T-helper 22 cell (primary cell): Measurements from ENCODE around the gene PNPLA2.

Experiments
- DNase-seq: peaks from one replicate; pipeline ENCODE4 v3.0.0-alpha.2; 2020; ENCODE audit warnings: low read depth

Gene PNPLA2

DNA sequence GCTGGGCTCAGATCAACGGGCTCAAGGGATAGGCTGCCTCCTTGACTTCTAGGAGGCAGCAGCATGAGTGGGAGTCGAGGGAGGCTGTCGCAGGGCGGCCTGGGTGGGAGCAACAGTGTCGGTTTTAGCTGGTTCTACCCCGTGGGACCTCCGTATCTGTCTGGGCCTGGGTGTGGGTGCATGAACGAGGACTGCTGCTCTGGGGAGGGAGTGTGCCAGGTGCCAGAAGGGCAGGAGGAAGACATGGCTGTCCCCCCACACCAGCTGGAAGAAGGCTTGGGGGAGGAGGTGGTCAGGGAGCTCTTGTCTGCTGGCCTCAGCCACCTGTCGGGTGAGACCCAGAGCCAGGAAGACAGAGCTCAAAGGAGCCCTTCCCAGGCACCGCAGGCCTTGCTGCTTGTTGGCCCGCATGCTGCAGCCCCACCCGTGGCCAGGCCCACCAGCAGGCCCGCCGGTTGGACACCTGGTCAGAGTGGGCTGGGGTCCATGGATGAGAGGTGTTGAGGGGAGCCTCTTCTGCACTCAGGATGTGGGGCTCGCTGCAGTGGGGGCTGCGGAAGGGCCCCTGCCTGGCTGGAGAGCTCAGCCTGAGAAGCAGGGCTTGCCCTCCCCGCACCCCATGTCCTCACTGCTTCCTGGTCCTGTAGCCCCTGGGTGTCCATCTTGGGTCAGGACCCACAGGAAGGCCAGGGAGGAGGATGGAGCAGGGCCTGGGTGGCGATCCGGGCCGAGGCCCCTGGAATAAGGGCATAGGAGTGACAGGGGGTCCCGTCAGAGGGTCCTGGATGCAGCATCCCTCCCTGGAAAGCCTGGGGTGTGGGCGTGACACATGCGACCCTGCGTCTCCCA, 32.3 kb upstream of the PNPLA2 start:
- DNase-seq: no peak

DNA sequence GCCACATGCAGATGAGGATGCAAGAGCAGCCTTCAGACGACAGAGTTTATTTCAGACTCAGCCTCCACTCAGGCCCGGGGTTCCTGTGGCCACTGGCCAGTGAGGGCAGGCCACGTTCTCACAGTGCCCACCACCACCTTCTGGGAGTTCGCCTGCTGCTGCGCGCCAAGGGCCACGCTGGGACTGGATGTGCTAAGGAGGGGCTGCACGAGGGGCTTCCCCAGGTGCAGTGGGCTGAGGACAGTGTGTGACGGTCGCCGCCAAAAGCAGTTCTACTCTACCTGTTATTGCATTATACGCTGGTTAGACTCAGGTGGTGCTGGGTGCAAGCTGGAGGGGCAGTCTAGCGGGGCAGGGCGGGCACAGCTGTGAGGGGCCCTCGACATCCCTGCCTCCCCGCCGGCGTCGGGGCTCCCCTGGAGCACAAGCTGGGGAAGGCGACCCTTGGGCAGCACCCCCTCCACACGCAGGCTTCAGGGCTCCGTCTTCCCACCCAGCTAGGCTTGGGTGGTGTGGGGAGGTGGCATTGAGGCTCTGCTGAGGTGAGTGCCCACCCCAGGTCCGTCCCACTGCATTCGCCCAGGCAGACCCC, 31.5 kb upstream of the PNPLA2 start:
- DNase-seq: no peak

DNA sequence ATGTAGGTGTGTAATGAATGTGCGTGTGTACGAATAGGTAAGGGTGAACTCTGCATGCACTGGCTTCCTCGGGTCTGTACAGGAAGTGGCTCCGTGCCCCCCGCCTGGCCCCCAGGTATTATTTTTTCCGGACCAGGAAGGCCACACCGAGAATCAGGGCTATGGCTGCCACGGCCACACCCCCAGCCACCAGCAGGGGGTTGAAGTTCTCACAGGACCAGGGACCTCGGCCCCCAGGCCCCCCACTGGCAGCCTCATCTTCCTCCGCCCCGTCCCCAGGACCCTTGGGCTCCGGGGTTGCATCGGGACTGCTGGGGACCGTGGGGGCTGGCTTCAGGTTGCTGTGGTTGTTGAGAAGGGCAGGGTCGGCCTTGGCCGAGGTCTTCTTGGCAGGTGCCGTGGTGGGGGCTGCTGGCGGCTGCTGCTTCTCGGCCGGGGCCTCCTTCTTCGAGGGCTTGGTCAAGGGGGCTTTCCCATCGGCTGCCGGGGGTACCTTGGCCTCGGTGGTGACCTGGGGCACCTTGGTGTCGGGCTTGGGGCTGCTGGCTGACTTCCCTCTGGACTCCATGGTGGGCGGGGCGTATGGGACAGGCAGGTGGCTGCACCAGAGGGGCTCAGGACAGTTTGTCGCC, 30.6 kb upstream of the PNPLA2 start:
- DNase-seq: no peak

DNA sequence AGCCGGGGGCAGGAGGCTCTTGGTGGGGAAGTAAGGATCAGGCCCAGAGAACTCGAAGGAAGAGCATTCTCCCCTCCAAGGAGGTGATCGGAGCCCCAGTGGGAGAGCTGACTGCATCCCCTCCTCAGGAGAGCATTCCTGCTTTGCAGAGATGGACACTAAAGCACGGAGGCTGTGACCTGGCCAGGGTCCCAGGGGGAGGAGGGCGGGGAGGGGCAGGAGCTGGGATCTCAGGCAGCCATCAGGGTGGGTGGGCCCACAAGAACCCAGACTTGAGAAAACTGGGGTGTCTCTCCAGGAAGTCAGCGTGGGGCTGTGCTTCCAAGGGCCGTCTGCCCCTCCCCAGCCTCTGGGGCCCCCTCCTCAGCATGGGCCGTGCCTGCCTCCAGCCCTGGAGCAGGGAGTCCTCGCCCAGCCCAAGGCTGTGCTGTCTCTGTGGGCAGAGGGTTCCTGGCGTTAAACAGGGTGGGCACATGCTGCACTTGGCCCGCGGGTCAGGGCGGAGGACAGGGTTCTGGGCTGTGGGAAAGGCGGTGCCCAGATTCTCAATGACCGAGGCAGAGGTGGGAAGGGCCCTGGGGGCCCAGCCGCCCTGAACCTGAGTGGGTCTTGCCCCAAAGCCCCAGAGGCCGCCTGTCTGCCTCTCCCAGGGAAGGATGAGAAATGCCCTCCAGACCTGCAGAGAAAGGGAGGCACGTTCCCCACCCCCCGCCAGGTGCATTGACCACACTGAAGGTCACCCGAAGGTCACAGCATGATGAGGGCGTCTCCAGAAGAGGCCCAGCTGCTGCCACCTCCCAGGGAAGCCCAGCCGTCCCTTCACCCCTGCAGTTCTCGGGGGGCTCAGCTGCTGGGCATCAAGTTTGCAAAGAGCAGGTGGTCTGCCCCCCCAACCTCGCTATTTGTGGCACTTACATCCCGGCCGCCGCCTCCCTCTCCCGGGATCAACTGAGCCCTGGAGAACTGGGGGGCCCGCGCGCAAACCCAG, 29.5 kb upstream of the PNPLA2 start:
- no peak for DNase-seq

DNA sequence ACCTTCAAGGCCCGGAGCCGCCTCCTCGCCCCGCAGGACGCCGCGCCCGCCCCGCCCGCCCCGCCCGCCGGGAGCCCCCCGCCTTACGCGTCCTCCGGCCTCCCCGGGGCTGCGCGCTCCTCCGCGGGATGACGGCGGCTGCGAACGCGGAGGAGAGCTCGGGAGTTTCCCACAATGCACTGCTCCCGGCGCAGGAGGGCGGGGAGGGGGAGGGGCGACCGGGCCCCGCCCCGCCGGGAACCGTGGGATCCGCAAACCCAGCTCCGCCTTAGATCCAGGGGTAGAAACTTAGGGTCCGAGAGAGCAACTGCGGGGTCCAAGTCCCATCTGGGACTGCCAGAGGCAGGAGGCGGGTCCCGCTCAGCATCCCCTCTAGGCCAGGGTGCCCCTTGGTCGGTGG, 28.8 kb upstream of the PNPLA2 start, which contains the start of gene CEND1:
Gene CEND1, minus strand, starts transcription at position 148 of the 400 bp plus-strand sequence. CDS start 1,514 bp downstream, outside the sequence.
- no peak for DNase-seq

DNA sequence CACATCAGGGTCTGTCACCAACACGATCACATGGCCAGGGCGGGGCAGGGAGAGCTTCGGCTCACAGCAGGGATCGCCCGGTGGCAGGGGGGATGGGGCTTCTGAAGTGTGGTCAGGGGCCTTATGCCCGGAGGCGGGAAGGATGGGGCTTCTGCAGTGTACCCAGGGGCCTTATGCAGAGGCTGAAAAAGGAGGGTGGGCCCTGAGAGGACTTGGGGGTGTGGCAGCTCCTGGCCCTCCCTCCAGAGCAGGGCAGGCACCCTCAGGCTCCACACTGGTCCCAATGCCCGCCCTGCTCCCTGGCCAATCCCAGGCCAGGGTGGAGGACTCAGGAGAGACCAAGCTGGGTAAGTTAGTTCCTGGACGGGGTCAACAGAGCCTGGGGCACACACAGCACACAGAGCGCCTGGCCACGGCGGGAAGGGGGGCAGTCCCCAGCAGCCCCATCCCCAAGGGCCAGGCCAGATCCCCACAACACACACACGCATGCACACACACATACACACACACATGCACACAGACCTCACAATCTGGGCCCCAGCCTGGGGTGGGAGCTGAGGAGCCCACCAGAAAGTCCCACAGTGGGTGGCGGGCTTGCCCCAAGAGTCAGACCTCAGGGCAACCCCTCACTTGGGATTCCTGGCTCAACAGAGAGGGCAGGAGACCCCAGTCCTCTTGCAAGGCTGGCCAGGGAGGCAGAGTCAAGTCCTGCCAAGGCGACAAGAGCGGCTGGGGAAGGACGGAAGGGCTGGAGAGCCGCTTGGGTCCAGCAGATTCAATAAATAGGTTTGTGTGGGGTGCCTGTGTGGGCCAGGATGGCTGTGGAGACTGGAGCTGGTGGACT, 27.8 kb upstream of the PNPLA2 start:
- DNase-seq: no peak

DNA sequence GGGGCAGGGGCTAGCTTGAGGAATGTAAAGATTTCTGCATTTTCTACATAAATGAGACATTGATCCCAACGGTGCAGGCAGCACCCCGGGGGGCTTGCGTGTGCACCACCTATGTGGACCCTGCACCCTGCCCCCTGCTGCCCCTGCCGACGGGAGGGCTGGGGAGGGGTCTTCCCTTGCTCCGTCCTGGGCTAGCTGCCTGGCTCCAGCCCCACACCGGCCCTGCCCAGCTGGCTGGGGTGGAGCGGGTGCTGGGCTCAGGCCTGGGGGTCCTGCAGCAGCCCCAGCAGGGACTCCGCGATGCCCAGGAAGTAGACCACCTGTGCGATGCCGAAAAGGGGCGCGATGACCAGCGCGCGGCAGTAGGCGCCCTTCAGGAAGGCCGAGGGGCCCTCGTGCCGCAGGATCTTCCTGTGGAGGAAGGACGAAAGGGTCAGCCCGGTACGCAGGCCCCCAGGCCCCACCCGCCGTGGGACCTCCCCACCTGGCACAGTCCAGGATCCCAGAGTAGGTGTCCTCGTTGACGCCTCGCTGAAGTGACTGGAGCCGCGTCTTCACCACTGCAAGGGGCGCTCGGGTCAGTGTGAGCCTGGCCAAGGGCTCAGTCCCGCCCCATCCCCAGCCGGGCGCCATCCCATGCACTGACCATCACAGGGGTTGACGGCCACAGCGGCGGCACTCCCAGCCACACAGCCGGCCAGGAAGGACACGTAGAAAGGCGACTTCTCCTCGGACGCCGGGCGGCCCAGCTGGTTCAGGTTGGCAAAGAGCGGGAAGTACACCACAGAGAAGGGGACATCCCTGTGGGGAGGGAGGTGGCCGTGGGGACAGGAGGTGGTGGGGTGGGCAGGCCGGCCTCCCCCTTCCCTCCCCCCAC, 26.8 kb upstream of the PNPLA2 start:
- no peak for DNase-seq

DNA sequence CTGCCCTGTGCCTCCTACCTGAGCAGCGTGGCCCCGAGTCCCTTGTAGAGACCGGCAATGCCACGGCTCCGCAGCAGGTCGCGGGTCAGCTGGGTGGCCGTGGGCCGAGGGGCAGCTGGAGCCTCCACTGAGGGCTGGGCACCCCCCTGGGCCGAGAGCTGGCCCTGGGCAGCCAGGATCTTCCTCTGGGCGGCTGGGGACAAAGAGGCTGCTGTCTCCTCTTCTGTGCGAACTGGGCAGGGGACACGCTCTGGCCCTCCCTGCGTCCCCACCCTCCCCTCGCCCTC, 26.2 kb upstream of the PNPLA2 start:
- DNase-seq: no peak

DNA sequence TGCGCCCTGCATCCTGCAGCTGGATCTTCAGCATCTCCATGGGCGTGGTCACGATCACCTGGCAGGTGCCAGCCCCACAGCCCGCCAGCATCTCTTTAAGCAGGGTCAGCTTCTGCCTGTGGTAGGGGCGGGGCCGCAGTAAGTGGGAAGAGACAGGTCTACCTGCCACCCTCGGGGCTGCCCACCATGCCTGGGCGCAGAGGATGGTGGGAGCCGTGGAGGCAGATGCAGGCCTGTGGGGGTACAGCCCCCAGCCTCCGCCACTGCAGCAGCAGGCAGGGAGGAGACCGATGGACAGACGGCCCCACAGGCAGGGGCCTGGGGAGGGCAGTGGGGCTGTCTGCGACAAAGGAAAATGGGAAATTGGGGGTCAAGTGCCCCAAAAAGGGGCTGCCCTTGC, 25.8 kb upstream of the PNPLA2 start:
- DNase-seq: no peak

DNA sequence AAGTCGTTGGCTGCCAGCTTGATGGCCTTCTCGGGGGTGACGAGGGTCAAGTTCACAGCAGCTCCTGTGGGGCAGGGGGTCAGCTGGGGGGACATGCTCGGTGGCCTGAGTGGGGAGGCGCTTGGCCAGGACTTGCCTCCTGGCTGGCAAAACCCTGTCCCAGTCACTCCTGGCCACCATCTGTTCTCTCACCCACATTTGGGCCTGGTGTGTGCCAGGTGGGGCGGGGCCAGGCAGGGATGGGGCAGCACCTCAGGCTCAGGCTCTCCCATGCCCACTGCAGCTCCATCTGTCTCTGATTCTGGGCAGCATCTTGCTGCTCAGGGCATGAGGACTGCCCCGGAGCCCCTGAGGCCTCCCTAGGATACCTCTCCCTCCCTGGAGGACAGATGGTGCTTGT, 25.2 kb upstream of the PNPLA2 start:
- DNase-seq: no peak

DNA sequence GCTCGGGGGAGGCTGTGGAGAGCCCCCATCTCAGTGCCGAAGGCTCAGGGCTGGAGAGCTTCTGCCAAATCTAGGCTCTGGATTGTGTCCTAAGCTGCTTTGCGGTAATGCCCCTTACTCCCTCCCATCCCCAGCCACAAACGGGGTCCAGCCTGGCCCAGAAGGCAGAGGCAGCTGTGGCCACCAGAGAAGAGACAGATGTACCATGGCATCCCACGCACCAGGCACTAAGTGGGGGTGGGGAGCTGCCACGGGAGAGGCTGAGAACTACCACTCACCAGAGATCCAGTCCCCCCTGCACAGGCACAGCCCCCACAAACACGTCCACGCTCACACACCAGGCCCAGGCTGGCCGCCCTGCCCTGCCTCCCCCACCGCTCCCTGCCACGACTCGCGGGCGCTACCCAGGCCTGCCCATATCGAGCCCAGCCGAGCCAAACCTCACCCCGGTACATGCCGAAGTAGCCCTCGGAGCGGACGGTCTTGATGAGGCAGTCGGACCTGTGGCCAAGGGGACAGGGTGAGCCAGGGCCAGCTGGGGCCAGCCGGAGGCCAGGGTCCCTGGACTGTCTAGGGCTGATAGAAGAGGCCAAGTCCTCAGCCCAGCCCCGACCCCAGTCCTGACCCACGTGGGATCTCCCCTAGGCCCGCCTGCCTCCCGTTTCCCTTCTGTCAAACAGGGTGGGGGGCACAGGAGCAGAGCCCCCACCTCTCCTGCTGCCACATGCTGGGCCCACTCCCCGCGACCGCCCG, 24.5 kb upstream of the PNPLA2 start:
- DNase-seq: no peak

DNA sequence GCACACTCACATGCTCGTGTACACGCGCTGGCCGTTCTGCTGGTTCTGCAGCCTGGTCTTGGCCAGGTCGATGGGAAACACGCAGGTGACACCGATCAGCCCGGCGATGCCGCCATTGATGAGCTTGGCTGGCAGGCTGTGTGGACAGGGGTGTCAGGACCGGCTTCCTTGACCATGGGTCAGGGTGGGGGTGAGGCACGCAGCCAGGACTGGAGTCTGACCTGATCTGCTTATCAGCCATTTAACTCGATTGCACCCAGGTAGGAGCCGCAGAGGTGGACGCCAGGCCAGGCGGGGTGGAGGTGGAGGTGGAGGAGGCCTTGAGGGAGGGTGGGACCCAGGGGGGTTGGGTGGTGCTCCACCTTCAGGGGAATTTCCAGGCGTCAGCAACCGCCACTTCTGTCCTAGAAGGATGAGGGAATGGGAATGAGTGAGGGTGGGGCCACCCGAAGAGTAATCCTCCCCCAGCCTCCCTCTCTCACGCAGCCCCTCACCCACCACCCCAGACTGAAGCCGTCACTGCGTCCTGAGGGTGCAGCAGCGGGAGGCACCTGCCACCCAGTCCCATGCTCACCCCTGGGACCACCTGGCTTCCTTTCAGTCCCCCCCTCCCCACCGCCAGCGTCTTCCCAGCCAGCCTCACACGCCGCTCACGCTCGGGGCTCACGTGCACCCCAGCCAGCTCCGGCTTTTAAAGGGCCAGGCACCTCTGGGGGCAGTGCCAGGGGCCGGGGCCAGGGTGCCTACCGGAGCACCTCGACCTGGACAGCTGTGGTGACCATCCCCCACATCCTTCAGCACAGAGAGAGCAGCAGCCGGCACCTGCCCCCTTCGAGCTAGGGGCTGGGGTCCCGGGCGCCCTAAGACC, 23.7 kb upstream of the PNPLA2 start:
- no peak for DNase-seq

DNA sequence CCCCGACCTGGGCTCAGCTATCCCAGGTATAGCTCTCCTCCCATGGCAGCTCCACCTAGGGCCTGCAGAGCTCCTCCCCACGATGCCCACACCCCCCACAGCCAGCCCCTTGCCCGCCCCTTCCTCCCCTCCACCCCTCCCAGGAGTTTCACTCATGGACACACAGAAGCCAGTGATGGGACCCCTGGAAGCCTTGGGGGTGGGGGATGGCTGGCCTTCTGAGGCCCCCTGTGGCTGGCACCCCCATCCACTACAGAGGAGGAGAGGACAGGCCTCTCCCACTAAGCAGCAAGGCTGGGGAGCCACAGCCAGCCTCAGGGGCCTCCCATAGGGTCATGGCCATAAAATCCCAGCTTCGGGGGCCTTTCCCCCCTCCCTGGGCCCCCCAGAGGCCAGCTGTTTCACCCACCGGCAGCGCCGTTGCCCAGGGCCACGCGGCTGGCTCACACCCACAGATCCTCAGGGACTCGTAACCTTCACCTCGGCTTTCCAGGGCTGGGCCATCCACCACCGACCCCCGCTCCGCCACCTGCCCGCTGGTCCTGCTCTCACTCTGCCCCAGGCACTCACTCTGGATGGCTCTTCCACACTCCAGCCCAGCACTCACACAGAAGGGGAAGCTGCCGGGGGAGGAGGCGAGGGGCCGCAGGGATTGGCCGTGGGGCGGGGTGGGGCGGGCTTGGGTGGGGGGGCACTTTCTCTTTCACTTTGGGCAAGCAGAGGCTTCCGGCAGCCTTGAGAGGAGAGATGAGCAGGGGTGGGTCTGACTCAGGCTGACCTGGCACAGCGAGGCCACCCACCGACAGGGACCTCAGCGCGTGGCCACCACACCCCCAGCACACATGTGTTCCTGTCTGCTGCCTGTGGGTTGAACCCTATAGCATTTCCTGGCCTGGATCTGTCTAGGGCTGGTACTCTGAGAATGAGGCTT, 22.8 kb upstream of the PNPLA2 start:
- DNase-seq: peak; percentile 70

DNA sequence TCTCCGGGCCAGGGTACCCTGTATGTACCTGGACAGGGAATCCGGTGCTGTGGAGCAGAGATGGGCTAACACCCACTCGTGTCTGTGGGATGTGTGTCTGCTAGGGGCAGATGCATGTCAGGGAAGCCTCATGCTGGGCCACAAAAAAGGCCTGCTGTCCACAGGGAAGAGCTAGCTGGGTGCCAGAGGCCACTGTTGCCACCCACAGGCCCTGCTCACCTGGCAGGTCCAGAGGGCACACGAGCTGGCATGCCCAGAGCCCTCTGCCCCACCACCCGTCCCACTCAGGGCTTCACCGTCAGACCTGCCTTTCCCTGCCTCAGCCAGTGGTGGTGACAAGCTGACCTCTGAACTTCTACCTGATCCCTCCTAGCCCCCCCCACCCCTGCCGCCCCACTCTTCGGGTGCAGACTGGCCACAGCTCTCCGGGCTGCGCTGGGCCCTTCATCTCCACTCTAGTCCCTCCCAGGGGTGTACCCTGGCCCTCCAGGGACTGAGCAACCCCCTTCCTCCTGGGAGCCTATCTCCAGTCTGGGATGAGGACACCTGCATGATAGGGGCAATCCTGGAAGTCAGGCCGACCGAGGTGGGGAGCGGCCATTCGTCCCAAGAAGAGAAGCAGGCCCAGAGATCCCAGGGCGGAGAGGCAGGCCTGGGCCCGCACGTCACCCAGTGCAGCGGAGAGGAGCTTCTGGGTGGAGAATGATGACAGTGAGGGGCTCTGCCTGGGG, 22.0 kb upstream of the PNPLA2 start:
- DNase-seq: no peak

DNA sequence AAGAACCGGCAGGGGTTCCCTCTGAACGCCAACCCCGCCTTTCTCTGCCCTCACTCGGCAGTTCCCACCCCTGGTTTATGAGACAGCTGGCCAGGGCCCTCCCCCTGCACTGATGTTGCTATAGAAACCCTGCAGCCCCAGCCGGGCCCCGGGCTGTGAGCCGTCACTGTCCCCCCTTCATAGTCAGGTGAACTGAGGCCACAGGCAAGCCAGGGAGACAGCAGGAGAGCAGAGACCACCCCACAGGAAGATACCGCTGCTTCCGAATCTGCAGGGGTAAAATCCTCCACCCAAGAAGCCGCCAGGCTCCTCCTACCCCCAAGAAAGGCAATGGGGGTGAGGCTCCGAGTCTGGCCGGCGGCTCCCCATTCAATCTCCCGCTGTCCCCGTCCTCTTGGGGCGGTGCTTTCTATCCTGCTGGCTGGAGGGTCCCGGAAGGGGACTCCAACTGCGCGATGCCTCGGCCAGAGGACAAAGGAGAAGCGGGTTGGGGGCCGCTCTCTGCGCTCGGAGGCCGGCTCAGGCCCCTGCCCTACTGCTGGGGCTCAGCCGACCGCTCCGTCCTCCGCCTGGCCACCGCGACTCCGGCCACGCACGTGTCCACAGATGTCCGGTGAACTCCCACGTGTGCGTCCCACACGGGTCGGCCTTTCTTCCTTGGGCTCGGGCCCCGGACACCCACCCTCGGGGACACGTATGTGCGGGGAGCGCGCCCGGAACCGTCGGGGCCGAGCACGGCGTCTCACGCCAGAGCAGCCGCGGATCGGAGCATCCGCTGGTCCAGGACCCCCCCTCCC, 21.2 kb upstream of the PNPLA2 start:
- DNase-seq: peak; percentile 82
